Measurements from ENCODE around the gene ITGA4.
A peak's percentile ranks its signal among the peaks of the same experiment; 100 is the strongest.
"Not testable (repeated sequence)": the region's sequence is repeated elsewhere in the genome, so short reads cannot be mapped to it uniquely, and the experiment has no call there.

Gene ITGA4

GRCh38 chr2:181457121-181457740, at the start of gene ITGA4:
ITGA4 (plus strand) TSS chr2:181457386; CDS start chr2:181457655, 269 bp downstream.
- DNase-seq (ENCODE audit: low spot score): peak; percentile 13

GRCh38 chr2:181408861-181409260, 48.3 kb upstream of the ITGA4 start:
- no peak for DNase-seq (ENCODE audit: low spot score)

GRCh38 chr2:181411105-181411849, 45.9 kb upstream of the ITGA4 start:
- no peak for DNase-seq (ENCODE audit: low spot score)

- DNase-seq (ENCODE audit: low spot score): no peak
Measured at GRCh38 chr2:181419129-181419855, 37.9 kb upstream of the ITGA4 start.

- DNase-seq (ENCODE audit: low spot score): no peak
Measured at GRCh38 chr2:181420259-181421130, 36.7 kb upstream of the ITGA4 start.

- no peak for DNase-seq (ENCODE audit: low spot score)
Measured at GRCh38 chr2:181421131-181421458, 36.1 kb upstream of the ITGA4 start.

GRCh38 chr2:181421464-181421863, 35.7 kb upstream of the ITGA4 start:
- DNase-seq (ENCODE audit: low spot score): no peak

GRCh38 chr2:181426672-181427071, 30.5 kb upstream of the ITGA4 start:
- DNase-seq (ENCODE audit: low spot score): no peak

- DNase-seq (ENCODE audit: low spot score): peak; percentile 37
Measured at GRCh38 chr2:181430406-181431118, 26.6 kb upstream of the ITGA4 start.

GRCh38 chr2:181431674-181432073, 25.5 kb upstream of the ITGA4 start:
- DNase-seq (ENCODE audit: low spot score): no peak

- no peak for DNase-seq (ENCODE audit: low spot score)
Measured at GRCh38 chr2:181438261-181438660, 18.9 kb upstream of the ITGA4 start.

GRCh38 chr2:181440344-181440743, 16.8 kb upstream of the ITGA4 start:
- DNase-seq (ENCODE audit: low spot score): no peak

- no peak for DNase-seq (ENCODE audit: low spot score)
Measured at GRCh38 chr2:181440919-181441318, 16.3 kb upstream of the ITGA4 start.

GRCh38 chr2:181441670-181442069, 15.5 kb upstream of the ITGA4 start:
- DNase-seq (ENCODE audit: low spot score): no peak

- no peak for DNase-seq (ENCODE audit: low spot score)
Measured at GRCh38 chr2:181444654-181445053, 12.5 kb upstream of the ITGA4 start.

- DNase-seq (ENCODE audit: low spot score): no peak
Measured at GRCh38 chr2:181446985-181447384, 10.2 kb upstream of the ITGA4 start.

GRCh38 chr2:181449278-181449677, 7.9 kb upstream of the ITGA4 start:
- DNase-seq (ENCODE audit: low spot score): not testable (repeated sequence)

- no peak for DNase-seq (ENCODE audit: low spot score)
Measured at GRCh38 chr2:181454686-181455450, 2.3 kb upstream of the ITGA4 start.

- DNase-seq (ENCODE audit: low spot score): no peak
Measured at GRCh38 chr2:181456660-181457120, 496 bp upstream of the ITGA4 start.

- no peak for DNase-seq (ENCODE audit: low spot score)
Measured at GRCh38 chr2:181457741-181458425, 697 bp downstream of the ITGA4 start.
